HG03280 (cell line): ENCODE data around the gene C19orf53.

Source experiments
- ATAC-seq: cut with Tn5 transposase; IDR thresholded peaks from one replicate; pipeline ENCODE4 v1.9.1; 2021; ENCODE audit warnings: mild to moderate bottlenecking, moderate library complexity; ENCODE audit not compliant: unreplicated experiment

The C19orf53 gene

DNA sequence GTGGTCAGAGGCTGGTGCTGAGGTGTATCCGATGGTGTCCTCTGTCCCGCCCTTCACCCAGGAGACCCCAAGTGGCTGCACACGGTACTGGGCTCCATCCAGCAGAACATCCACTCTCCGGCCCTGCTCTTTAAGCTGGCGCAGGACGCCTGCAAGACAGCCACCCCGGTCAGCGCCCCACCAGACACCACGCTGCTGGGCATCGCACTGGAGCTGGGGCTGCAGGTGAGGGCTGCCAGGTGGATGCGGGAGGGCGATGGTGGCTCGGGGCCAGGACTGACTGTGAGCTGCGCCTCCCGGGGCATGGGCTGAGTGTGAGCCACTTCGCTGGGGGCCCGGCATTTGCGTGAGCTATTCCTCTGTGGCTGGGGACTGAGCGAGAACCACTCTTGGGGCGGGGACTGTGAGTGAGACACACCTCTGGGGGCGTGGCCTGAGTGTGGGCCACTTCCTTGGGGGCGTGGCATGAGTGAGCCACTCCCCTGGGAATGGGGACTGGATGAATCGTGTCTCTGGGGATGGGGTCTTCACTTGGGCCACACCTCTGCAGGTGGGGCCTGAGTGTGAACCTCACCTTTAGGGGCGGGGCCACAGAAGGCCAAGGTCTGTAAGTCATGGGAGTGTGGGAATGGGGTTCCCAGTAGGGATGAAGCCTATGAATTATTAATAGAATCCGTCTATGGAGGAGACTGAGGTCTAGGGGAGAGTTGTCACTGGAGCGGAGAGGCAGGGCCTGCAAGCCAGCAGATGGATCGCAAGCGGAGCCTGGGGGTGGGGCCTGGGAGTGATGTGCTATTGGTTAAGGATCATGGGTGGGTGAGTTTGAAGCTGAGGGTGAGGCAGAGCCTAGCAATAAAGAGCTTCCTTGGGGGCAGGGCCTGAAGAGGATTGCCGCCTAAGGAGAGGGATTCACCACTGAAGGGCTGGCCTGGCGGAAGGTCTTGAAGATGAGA lies 51.5 kb downstream of the C19orf53 start:
- ATAC-seq = no peak

DNA sequence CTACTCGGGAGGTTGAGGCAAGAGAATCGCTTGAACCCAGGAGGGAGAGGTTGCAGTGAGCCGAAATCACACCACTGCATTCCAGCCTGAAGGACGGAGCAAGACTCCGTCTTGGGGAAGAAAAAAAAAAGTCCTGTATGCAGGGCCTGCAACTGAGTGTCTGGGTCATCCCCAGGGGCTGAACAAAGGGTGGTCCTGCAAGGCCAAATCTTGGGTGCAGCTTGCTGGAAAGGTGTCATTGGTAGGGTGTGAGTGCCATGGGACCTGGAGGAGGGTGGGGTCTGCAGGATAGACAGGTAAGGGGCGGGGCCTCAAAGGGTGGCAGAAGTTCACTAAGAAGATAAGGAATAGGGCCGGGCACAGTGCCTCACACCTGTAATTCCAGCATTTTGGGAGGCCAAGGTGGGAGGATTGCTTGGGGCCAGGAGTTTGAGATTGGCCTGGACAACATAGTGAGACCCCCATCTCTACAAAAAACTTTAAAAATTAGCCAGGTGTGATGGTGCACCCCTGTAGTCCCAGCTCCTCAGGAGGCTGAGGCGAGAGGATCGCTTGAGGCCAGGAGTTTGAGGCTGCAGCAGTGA lies 52.5 kb downstream of the C19orf53 start:
- no peak for ATAC-seq

DNA sequence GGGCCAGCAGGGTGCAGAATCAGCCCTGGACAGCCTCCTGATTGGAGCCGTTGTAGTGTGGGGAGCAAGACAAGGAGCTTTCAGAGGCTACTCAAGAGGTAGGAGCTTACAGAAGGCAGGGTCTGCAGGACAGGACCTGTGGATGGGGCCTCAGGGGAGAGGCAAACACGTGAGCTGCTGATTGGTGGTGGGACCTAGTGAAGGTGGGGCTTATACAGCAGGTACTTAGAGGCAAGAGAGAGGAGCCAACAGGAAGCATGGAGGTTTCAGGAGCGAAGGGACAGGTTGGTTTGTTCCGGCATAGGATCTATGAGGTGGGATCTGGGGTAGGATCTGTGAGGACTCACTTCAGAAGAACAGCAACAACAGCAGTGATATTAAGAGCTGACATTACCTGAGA lies 53.4 kb downstream of the C19orf53 start:
- no peak for ATAC-seq
